Activated CD4-positive, alpha-beta T cell treated with anti-CD3 and anti-CD28 coated beads for 48 hours (primary cell): Measurements from ENCODE around the gene N4BP3.
A peak's percentile ranks its signal among the peaks of the same experiment; 100 is the strongest.

Source experiments
- DNase-seq: peaks from one replicate; pipeline ENCODE4 v3.0.0-alpha.2; 2020

The N4BP3 gene

GRCh38 chr5:178152491-178153444, 39.4 kb downstream of the N4BP3 start:
- DNase-seq: no peak

DNA sequence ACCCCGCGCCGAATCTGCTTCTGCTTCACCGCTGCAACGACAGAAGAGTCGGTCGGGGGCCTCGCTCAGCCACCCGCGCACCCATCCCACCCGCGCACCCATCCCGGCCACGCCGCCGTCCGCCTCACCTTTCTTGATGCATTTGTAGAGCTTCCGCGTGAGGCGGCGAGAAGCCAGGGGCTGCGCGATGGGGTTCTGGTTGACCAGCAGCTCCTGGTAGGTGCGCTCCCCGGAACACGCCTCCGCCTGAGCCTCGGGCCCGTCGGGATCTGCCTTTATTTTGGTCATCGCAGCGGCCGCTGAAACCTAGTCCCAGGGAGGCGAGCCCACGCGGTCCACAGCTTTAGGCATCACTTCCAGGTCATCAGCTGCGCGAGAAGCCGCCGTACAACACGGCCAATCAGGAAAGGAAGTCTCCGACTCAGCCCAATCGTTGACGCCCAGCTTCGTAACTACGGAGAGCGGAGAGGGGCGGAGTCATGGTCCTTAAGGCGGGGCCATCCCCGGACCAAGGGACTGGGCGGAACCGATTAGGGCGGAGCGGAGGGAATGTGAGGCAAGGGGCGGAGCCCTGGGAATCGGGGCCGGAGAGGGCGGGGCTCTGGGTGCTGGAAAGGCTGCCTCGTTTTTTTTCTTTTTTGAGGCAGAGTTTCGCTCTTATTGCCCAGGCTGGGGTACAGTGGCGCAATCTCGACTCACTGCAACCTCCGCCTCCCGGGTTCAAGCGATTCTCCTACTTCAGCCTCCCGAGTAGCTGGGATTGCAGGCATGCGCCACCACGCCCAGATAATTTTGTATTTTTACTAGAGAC, 40.4 kb downstream of the N4BP3 start, which contains the start of gene NHP2:
TSS of gene NHP2 (minus strand) at position 356 of the 811 bp plus-strand sequence. CDS start at position 288, 68 bp downstream.
- DNase-seq: peak; percentile 99

DNA sequence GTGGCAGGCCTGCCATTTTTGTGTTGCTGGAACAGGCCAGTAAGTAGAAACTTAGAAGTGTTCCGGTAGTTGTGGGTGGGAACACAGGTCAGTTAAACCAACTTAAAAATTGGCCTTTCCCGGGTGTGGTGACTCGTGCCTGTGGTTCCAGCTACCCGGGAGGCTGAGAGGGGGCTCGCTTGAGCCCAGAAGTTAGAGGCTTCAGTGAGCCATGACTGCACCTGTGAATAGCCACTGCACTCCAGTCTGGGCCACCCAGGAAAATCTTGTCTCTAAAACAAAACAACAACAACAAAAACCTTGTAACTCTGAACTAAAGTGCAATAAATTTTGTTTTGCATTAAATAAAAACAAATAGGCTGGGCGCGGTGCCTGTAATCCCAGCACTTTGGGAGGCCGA, 41.7 kb downstream of the N4BP3 start:
- no peak for DNase-seq

DNA sequence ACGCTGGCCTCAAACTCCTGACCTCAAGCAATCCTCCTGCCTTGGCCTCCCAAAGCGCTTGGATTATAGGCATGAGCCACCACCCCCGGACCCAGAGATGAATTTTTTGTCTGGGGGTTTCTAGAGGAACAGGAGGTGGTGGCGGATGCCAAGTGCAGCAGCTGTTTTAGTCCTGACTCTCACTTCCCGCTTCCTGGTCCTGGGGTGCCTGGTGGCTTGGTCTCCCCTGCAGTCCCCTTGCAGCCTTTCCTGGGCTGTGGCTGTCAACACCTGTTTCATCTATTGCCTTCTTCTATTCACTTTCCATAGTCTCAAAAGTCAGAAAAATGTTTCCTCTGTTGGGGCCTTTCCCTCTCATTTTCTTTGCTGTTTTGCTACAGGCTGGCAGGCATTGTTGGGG, 46.8 kb downstream of the N4BP3 start:
- DNase-seq: no peak

- no peak for DNase-seq
Measured at GRCh38 chr5:178162481-178162880, 49.1 kb downstream of the N4BP3 start.

- DNase-seq: peak; percentile 96
Measured at GRCh38 chr5:178163772-178164735, 50.7 kb downstream of the N4BP3 start.

GRCh38 chr5:178165581-178165980, 52.2 kb downstream of the N4BP3 start:
- DNase-seq: no peak

GRCh38 chr5:178170455-178170854, 57.1 kb downstream of the N4BP3 start:
- DNase-seq: no peak

GRCh38 chr5:178174456-178174855, 61.1 kb downstream of the N4BP3 start:
- no peak for DNase-seq
